Uterus (tissue), 2 donors: ENCODE measurements around the gene REPS1.

ENCODE experiments used
- POLR2A ChIP-seq, 2 donors: fragments of 450-650 bp; IDR thresholded peaks; one replicate each; pipeline ENCODE4 v1.6.1; 2016; ENCODE audit warnings: antibody characterized with exemption in 2 of 2, mild to moderate bottlenecking in 1 of 2, moderate library complexity in 1 of 2
- TF ChIP-seq, protein P1 (sequence below), 4 experiments: fragments of 200-600 bp in 2 of 4; fragments of 450-650 bp in 2 of 4; sonication (generic) in 2 of 4; IDR thresholded peaks; one replicate each; pipeline ENCODE4 v1.5.1; 2016 to 2019; ENCODE audit warnings: antibody characterized with exemption in 4 of 4, mild to moderate bottlenecking in 2 of 4, moderate library complexity in 1 of 4

DNA sequence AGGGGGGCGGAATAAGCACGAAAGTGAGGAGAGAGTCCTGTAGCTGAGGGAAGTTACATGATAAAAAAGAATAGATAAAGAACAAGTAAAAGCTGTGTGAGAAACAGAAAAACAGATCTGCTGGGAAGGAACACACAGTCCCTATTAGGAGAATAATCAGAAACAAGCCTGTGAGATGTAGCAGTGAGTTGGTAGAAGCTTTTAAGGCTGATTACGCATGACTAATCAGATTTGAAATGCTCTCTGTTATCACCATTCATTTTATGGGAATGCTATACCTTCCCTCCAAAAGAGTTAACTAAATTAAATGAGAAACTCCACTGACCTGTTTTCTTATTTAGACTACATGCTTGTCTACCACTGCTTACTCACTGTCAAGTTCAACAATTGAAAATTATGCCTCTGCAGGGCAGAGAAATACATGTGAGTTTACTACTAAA is 15.8 kb downstream of the REPS1 start:
- TF ChIP-seq, protein P1, sequence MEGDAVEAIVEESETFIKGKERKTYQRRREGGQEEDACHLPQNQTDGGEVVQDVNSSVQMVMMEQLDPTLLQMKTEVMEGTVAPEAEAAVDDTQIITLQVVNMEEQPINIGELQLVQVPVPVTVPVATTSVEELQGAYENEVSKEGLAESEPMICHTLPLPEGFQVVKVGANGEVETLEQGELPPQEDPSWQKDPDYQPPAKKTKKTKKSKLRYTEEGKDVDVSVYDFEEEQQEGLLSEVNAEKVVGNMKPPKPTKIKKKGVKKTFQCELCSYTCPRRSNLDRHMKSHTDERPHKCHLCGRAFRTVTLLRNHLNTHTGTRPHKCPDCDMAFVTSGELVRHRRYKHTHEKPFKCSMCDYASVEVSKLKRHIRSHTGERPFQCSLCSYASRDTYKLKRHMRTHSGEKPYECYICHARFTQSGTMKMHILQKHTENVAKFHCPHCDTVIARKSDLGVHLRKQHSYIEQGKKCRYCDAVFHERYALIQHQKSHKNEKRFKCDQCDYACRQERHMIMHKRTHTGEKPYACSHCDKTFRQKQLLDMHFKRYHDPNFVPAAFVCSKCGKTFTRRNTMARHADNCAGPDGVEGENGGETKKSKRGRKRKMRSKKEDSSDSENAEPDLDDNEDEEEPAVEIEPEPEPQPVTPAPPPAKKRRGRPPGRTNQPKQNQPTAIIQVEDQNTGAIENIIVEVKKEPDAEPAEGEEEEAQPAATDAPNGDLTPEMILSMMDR (IDR thresholded peaks at IDR 0.05) = no peak
- TF ChIP-seq POLR2A (IDR thresholded peaks at IDR 0.05) = no peak
